Stimulated activated effector memory CD8-positive, alpha-beta T cell treated with anti-CD3 and anti-CD28 coated beads, Interleukin-12 subunit alpha, Interleukin-12 subunit beta, amount 100 ng/mL, for 72 hours (primary cell): ENCODE data around the gene TSHZ3.

Source experiments
- ATAC-seq: fragments of 150-1000 bp; cut with Tn5 transposase; 2 replicates; pipeline ENCODE4 v1.10.0; 2021
- DNase-seq, 2 donors: peaks; one replicate each; pipeline ENCODE4 v3.0.0; 2021 to 2022; ENCODE audit warnings: low spot score in 2 of 2
- H3K27ac Mint-ChIP-seq: one replicate; pipeline ENCODE4 v1.8.0; 2022; ENCODE audit warnings: mild to moderate bottlenecking, mixed read lengths
- H3K36me3 Mint-ChIP-seq: one replicate; pipeline ENCODE4 v1.8.0; 2022; ENCODE audit warnings: mild to moderate bottlenecking, mixed read lengths
- H3K4me1 Mint-ChIP-seq: one replicate; pipeline ENCODE4 v1.8.0; 2022; ENCODE audit warnings: mixed read lengths
- H3K4me3 Mint-ChIP-seq: one replicate; pipeline ENCODE4 v1.8.0; 2022; ENCODE audit warnings: mild to moderate bottlenecking, mixed read lengths
- H3K9me3 Mint-ChIP-seq: one replicate; pipeline ENCODE4 v1.8.0; 2022; ENCODE audit warnings: mixed read lengths

The TSHZ3 gene

DNA sequence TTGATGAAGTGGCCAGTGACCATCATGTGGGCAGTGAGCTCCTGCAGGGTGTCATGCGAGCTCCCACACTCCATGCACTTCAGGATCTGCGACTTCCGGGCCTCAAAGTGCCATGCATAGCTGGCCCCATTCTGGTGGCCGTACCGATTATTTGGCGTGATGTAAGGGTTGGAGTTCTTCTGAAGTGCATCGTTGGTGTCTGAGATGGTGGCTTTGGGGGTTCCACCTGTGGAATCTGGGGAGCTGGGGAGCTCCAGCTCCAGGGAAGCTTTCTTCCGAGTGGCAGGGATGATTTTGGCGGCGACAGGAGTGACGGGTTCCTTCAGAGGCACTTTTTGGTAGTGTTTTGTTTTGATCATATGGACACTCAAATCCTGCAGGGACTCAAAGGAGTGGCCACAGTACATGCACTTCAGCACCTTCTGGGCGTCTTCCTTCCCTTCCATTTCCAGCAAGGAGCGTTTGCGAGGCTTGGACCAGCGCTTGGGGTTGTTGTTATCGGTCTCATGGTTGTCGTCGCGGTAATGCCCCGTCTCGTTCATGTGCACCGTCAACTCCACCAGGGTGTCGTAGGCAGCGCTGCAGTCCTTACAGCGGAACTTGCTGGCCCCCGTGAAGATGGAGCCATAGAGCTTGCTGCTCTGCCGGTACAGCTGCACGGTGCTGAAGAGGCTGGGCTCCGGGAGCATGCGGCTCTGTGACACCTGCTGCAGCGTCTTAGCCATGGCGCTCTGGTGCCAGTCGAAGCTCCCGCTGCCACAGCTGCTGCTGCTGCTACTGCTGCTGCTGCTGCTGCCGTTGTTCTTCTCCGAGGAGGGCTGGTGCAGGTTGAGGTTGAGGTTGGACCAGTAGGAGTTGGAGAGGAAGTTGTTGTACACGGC, 70.4 kb downstream of the TSHZ3 start:
- Mint-ChIP-seq H3K4me1 (peaks cover 7% of the 10 kb centered on the region), H3K4me3 (no peak overlapping the region), H3K27ac (no peak overlapping the region), H3K9me3 (no peaks in the 10 kb centered on the region), H3K36me3 (no peaks in the 10 kb centered on the region)
- DNase-seq (no peak), ATAC-seq (no peak)

DNA sequence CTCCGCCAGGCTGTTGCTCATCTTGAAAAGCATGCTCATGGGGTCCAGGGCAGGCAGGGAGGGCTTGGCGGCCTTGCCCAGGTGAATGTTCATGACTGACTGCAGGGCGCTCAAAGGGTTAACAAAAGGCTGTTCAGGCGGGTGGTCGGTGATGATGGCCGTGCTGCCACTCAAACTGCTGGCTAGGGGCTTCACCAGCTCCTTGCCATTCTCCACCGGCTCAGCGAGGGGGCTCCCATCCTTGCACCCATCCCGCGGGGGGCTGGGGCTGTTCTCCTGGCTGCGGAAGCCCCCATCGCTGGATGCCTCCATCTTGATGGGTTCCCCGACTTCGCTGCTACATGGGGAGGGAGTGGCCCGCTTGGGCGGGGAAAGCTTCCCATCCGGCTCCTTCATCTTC, 71.7 kb downstream of the TSHZ3 start:
- DNase-seq (no peak), ATAC-seq (no peak)
- Mint-ChIP-seq H3K9me3 (no peaks in the 10 kb centered on the region), H3K4me3 (no peak overlapping the region), H3K27ac (no peak overlapping the region), H3K36me3 (no peaks in the 10 kb centered on the region), H3K4me1 (peaks cover 7% of the 10 kb centered on the region)

GRCh38 chr19:31276831-31277230, 72.4 kb downstream of the TSHZ3 start:
- no peak for DNase-seq
- Mint-ChIP-seq H3K27ac (no peak overlapping the region), H3K9me3 (no peaks in the 10 kb centered on the region), H3K4me3 (no peak overlapping the region), H3K4me1 (peaks cover 7% of the 10 kb centered on the region), H3K36me3 (no peaks in the 10 kb centered on the region)
- ATAC-seq = no peak

GRCh38 chr19:31275068-31275334, 74.2 kb downstream of the TSHZ3 start:
- no peak overlapping the region for H3K4me3 Mint-ChIP-seq
- no peak for DNase-seq
- H3K27ac Mint-ChIP-seq = no peak overlapping the region
- ATAC-seq = no peak
- H3K36me3 Mint-ChIP-seq = no peaks in the 10 kb centered on the region
- peaks cover 7% of the 10 kb centered on the region for H3K4me1 Mint-ChIP-seq
- no peaks in the 10 kb centered on the region for H3K9me3 Mint-ChIP-seq

DNA sequence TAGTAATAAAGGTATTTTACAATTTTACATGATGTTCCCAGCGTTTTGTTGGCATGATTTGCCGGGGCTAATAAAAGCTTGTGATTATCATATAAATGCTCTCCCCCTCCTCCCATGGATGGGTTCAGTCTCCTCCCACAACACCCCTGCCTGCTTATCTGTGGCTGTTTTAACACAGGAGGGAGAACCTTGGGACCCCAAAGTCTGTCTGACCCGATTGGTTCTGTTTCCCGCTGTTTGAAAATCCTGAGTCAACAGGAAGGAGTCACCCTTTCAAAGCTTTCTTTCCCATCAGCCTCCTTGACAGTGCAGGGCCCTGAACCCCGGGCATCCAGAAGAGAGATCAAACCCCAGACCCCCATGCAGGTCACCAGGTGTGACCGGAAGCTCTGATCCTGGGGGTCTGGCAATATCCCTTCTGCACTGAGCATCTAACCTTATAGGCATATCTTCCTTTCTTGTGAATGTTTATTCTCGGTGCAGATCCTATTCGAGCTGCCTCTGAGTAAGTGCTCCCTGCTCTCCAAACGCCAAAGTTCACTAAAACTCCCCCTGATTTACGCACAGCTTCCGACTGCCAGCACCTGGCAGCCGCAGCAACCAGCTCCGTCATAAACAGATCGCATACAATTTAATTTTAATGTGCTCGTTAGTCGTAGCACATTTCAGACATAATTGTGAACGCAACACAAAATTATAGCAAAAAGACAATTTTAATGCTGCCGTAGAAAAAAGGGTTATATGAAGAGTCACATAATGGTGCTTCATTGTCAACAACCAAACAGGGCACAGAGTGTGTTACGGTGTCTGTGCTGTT, 74.8 kb downstream of the TSHZ3 start:
- H3K27ac Mint-ChIP-seq = no peak overlapping the region
- no peak for DNase-seq
- H3K4me1 Mint-ChIP-seq = peaks cover 7% of the 10 kb centered on the region
- H3K36me3 Mint-ChIP-seq = no peaks in the 10 kb centered on the region
- ATAC-seq = no peak
- H3K9me3 Mint-ChIP-seq = no peaks in the 10 kb centered on the region
- no peak overlapping the region for H3K4me3 Mint-ChIP-seq

DNA sequence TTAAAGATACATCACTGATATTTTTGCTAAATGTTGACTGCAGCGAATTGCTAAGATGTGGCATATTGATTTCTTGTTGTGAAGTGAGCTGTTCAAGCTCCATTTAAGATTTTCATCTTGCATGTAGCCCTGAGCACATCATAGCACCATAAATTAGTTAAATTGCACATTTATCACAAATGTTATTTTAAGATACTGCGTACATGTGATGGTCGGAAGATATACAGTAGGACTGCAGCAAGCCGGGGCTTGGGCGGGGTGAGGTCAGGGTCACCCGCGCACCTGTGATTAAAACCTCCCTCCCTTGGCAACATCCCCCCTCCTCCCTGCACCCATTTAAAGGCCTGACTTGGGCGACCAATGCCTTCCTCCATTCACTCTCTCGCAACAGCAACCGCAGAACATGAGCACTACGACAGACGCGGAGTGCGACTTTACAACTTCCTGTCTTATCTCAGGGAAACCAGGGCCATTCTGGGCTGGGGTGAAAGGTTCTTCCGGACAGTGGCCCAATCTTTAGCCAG, 76.6 kb downstream of the TSHZ3 start:
- Mint-ChIP-seq H3K36me3 (no peaks in the 10 kb centered on the region), H3K27ac (no peak overlapping the region), H3K4me1 (peaks cover 7% of the 10 kb centered on the region), H3K9me3 (no peaks in the 10 kb centered on the region), H3K4me3 (no peak overlapping the region)
- DNase-seq (no peak), ATAC-seq (no peak)

DNA sequence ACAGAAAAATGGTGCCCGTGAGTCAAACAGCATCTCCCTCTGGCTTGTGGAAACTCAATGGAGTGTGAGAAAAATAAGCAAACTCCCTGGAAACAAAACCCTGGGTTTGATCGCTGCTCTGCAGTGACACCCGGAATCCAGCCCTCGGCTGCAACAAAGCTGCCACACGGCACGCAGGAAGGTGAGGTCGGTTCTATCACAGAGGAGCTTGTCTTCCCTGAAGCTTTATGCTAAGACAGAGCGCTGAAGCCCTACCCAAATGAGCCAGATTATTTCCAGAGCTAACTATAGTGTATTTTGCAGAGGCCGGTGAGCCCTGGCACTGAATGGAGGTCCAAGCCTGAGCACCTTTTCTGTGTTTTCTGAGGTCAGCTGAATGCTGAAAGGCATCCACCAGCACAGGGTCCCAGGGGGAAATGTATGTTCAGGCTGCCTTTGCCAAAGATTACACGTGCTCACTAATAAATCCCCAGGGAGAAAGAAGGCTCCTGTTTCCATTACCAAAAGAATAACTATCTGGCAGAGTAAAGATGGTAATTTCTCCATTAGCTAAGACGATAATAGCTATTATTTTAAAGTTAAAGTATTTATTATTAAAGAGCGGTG, 77.8 kb downstream of the TSHZ3 start:
- Mint-ChIP-seq H3K27ac (no peak overlapping the region), H3K9me3 (no peaks in the 10 kb centered on the region), H3K4me3 (no peak overlapping the region), H3K4me1 (peaks cover 7% of the 10 kb centered on the region), H3K36me3 (no peaks in the 10 kb centered on the region)
- ATAC-seq = no peak
- no peak for DNase-seq

DNA sequence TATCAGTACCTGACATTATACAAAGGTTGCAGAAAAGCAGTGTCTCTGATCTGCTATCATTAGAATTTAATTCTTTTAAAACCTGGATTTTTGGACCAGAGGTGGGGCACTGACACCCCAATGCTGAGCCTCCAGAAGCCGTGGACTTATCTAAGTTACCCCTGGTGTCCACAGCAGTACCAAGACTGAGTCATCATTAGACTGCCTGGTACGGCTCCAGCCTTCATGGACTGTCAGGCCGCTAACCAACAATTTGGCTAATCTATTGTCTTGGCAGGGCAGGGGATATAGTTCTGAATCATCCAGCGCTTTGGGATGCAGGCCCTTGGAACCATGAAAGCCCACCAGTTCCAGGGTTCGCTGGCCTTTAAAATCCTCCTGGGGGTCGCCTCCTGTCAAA, 78.3 kb downstream of the TSHZ3 start:
- peaks cover 7% of the 10 kb centered on the region for H3K4me1 Mint-ChIP-seq
- no peaks in the 10 kb centered on the region for H3K36me3 Mint-ChIP-seq
- no peaks in the 10 kb centered on the region for H3K9me3 Mint-ChIP-seq
- ATAC-seq (no peak), DNase-seq (no peak)
- no peak overlapping the region for H3K4me3 Mint-ChIP-seq
- H3K27ac Mint-ChIP-seq = no peak overlapping the region

DNA sequence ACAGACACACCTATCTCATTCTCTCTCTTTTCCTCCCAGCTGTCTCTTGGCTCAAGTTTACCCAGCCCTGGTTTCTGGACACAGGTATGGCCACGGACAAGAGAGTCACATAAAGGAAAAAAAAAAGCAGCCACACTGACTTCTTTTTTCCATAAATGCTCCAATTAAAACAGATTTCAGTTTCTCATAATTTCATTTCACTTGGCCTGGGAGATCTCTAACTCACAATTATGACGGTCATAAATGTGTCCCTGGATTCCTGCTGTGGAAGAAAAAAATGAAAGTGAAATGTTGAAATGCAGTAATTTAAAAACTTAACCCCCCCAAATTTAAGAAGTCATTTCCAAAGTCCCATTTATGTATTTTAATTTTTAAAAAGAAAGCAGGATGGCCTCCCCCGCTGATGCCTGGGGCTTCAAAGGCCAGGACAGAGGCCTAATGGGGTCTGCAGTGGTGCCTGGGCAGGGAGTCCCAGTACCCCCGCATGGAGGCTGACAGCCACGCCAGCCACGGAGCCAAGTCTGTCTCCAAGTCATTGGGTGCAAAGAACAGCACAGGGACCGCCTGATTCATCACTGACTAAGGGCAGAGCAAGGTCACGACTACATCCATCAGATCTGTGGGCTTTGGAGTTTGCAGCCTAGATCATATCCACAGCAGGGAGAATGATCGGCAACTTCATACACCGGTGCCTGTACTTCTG, 79.7 kb downstream of the TSHZ3 start:
- H3K4me3 Mint-ChIP-seq = no peak overlapping the region
- no peaks in the 10 kb centered on the region for H3K36me3 Mint-ChIP-seq
- peaks cover 3% of the 10 kb centered on the region for H3K4me1 Mint-ChIP-seq
- H3K9me3 Mint-ChIP-seq = no peaks in the 10 kb centered on the region
- H3K27ac Mint-ChIP-seq = no peak overlapping the region
- ATAC-seq = no peak
- DNase-seq = no peak

GRCh38 chr19:31268751-31269383, 80.4 kb downstream of the TSHZ3 start:
- H3K4me3 Mint-ChIP-seq = no peak overlapping the region
- no peak for ATAC-seq
- H3K9me3 Mint-ChIP-seq = no peaks in the 10 kb centered on the region
- no peak overlapping the region for H3K27ac Mint-ChIP-seq
- DNase-seq = no peak
- no peaks in the 10 kb centered on the region for H3K36me3 Mint-ChIP-seq
- no peaks in the 10 kb centered on the region for H3K4me1 Mint-ChIP-seq

- Mint-ChIP-seq H3K4me3 (no peak overlapping the region), H3K27ac (no peak overlapping the region), H3K4me1 (no peaks in the 10 kb centered on the region), H3K9me3 (no peaks in the 10 kb centered on the region), H3K36me3 (no peaks in the 10 kb centered on the region)
- no peak for DNase-seq
- ATAC-seq = no peak
Observed at GRCh38 chr19:31266731-31267130, 82.5 kb downstream of the TSHZ3 start.

DNA sequence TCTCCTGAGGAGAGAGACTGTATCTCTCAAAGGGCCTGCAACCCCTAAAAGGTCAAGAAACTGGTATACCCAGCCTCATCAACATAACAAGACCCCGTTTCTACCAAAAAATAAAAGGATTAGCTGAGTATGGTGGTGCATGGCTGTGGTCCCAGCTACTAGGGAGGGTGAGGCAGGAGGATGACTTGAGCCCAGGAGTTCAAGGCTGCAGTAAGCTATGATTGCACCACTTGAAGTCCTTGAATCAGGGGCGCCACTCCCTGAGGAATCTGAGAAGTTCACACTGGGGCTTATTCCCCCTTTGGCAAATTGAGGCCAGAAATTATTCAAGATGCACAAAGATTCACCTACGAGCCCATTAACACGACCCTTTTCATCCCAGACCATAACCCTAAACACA, 83.0 kb downstream of the TSHZ3 start:
- H3K27ac Mint-ChIP-seq = no peak overlapping the region

DNA sequence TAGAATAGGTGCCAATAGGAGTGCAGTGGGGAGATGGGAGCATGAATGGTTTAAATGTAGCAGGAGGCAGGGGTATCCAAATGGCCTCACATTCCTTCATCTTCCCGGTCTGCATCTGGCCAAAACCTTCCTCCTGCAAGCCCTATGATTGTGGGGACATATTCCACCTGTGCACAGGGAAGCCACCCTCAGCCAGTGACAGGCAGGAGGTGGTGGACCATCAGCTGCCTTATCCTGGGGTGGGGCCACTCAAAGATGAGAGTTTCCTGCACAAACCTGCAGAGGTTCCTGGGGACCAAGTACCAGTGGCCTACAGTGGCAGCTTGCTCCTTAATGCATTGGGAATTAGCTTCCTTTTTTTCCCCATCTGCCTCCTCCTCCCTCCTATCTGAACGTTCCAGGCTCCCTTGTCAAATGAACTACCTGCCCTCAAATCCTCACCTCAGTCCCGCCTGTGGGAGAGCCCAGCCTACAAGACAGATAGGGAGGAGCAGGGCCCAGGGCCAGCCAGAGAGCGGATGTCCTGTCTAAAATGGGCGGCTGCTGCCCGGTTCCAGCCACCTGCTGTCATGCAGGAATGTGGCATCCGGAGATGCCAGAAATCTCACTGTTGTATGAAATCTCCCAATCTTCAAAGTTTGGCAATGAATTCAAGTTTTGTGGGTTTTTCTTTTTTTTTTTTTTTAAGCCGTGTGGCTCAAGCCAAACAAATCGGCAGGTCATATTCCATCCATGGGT, 85.0 kb downstream of the TSHZ3 start:
- Mint-ChIP-seq H3K27ac (no peak overlapping the region), H3K9me3 (no peaks in the 10 kb centered on the region), H3K36me3 (no peaks in the 10 kb centered on the region), H3K4me1 (no peaks in the 10 kb centered on the region), H3K4me3 (no peak overlapping the region)
- ATAC-seq (no peak), DNase-seq (no peak)

More for the DNA sequence above, 83.0 kb downstream of the TSHZ3 start:
- Mint-ChIP-seq H3K4me3 (no peak overlapping the region), H3K4me1 (no peaks in the 10 kb centered on the region), H3K9me3 (no peaks in the 10 kb centered on the region), H3K36me3 (no peaks in the 10 kb centered on the region)
- DNase-seq = no peak
- no peak for ATAC-seq

GRCh38 chr19:31263328-31263727, 85.9 kb downstream of the TSHZ3 start:
- Mint-ChIP-seq H3K4me1 (no peaks in the 10 kb centered on the region), H3K36me3 (no peaks in the 10 kb centered on the region), H3K4me3 (no peak overlapping the region), H3K9me3 (no peaks in the 10 kb centered on the region), H3K27ac (no peak overlapping the region)
- ATAC-seq (no peak), DNase-seq (no peak)
